Neutrophil (primary cell): ENCODE measurements around the gene GABRG2.
"Not testable (repeated sequence)": the region's sequence is repeated elsewhere in the genome, so short reads cannot be mapped to it uniquely, and the experiment has no call there.

Experiments
- H3K27ac ChIP-seq: fragments of 200-600 bp; sonication (generic); 2 replicates; pipeline ENCODE4 v1.5.1; 2016; ENCODE audit warnings: mild to moderate bottlenecking, moderate library complexity
- H3K27me3 ChIP-seq: fragments of 200-600 bp; sonication (generic); 2 replicates; pipeline ENCODE4 v1.6.0; 2016; ENCODE audit warnings: mild to moderate bottlenecking
- H3K36me3 ChIP-seq: fragments of 200-600 bp; sonication (generic); 2 replicates; pipeline ENCODE4 v1.5.1; 2017
- H3K4me1 ChIP-seq, 2 experiments: fragments of 200-600 bp in 1 of 2; sonication (generic) in 1 of 2; 1 replicate in 1 of 2; 2 replicates in 1 of 2; pipeline versions ENCODE4 v1.5.1 to v1.6.1; 2013 to 2016; ENCODE audit warnings: low read depth in 1 of 2, low read length in 1 of 2, mild to moderate bottlenecking in 1 of 2, moderate library complexity in 1 of 2; ENCODE audit not compliant: control insufficient read depth in 1 of 2, insufficient read depth in 1 of 2
- H3K4me3 ChIP-seq, 2 experiments: fragments of 200-600 bp in 1 of 2; sonication (generic) in 1 of 2; 1 replicate in 1 of 2; 2 replicates in 1 of 2; pipeline ENCODE4 v1.5.1; 2013 to 2016; ENCODE audit warnings: low read depth in 1 of 2, low read length in 1 of 2, mild to moderate bottlenecking in 1 of 2, moderate library complexity in 1 of 2
- H3K9me3 ChIP-seq: fragments of 200-600 bp; sonication (generic); 2 replicates; pipeline ENCODE4 v1.5.1; 2016
- TF ChIP-seq, protein P1 (sequence below): fragments of 200-600 bp; sonication (generic); IDR thresholded peaks from 2 replicates; pipeline ENCODE4 v1.5.1; 2016; ENCODE audit warnings: antibody characterized with exemption

The GABRG2 gene

DNA sequence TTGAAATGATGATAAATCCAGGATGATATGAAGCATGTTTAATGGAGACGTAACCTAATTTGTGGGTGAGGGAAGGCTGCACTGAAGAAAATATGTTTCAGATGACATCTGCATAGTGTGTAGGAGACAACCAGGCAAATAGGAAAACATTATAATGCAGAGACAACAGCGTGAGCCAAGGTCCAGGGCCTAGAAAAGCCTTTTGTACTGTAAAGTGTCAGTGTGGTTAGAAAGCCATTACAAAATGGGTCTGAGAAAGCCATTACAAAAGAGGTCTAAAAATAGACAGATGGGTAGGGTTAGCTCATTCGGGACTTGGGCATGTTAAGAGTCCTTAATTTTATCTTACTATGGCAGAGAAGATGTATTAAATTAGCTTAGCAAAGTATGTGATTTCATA, 14.9 kb upstream of the GABRG2 start:
- no peaks in the 10 kb centered on the region for H3K27me3 ChIP-seq
- H3K27ac ChIP-seq, result no peak overlapping the region
- TF ChIP-seq, protein P1, sequence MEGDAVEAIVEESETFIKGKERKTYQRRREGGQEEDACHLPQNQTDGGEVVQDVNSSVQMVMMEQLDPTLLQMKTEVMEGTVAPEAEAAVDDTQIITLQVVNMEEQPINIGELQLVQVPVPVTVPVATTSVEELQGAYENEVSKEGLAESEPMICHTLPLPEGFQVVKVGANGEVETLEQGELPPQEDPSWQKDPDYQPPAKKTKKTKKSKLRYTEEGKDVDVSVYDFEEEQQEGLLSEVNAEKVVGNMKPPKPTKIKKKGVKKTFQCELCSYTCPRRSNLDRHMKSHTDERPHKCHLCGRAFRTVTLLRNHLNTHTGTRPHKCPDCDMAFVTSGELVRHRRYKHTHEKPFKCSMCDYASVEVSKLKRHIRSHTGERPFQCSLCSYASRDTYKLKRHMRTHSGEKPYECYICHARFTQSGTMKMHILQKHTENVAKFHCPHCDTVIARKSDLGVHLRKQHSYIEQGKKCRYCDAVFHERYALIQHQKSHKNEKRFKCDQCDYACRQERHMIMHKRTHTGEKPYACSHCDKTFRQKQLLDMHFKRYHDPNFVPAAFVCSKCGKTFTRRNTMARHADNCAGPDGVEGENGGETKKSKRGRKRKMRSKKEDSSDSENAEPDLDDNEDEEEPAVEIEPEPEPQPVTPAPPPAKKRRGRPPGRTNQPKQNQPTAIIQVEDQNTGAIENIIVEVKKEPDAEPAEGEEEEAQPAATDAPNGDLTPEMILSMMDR, result no peak
- H3K9me3 ChIP-seq, result no peaks in the 10 kb centered on the region
- H3K4me1 ChIP-seq, result no peaks in the 10 kb centered on the region
- no peaks in the 10 kb centered on the region for H3K36me3 ChIP-seq
- no peak overlapping the region for H3K4me3 ChIP-seq

DNA sequence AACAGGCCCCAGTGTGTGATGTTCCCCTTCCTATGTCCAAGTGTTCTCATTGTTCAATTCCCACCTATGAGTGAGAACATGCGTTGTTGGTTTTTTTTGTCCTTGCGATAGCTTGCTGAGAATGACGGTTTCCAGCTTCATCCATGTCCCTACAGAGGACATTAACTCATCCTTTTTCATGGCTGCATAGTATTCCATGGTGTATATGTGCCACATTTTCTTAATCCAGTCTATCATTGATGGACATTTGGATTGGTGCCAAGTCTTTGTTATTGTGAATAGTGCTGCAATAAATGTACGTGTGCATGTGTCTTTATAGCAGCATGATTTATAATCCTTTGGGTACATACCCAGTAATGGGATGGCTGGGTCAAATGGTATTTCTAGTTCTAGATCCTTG, 12.5 kb upstream of the GABRG2 start:
- not testable (repeated sequence) for H3K27me3 ChIP-seq, H3K4me1 ChIP-seq, H3K36me3 ChIP-seq, H3K4me3 ChIP-seq, H3K27ac ChIP-seq, H3K9me3 ChIP-seq

DNA sequence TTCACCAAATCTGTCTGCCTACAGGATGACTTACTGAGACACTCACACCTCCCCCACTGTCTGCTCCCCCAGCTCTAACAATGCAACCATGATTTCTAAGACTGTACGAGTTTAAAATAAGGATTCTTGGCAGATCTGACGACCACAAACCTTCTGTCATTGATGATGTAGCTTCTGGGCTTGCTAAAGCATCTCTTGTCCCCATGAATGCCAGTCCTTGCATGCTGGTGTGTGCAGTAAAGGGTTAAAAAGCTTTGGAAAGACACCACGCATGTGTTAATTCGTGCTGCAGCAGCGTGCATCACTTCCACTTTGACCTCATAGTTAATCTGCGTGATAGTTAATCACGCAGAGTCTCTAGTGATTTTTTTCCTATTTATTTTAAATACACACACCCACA, 411 bp upstream of the GABRG2 start:
- no peak overlapping the region for H3K4me3 ChIP-seq
- H3K4me1 ChIP-seq, result no peaks in the 10 kb centered on the region
- TF ChIP-seq, protein P1, result no peak
- H3K27me3 ChIP-seq, result peaks cover 7% of the 10 kb centered on the region
- H3K27ac ChIP-seq, result no peak overlapping the region
- H3K9me3 ChIP-seq, result no peaks in the 10 kb centered on the region
- H3K36me3 ChIP-seq, result no peaks in the 10 kb centered on the region

DNA sequence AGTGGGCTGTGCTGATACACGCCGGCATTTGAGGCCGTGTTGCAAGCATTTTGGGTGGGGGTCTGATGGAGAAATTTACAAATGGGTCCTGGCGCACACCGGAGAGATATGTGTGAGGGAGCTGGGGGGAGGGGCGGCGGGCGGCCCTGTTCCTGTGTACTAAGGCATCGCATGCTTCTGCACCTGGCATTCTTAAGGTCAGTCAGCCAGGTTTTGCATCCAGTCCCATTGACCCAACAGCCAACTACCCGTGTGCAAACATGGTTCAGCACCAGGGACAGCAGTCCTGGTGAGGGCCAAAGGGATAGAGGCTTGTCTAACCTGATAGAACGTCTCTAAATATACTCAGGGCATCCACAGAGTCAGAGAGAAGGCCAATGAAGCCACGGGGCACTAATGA, 839 bp downstream of the GABRG2 start:
- no peak overlapping the region for H3K27ac ChIP-seq
- TF ChIP-seq, protein P1, result no peak
- no peak overlapping the region for H3K4me3 ChIP-seq
- no peaks in the 10 kb centered on the region for H3K36me3 ChIP-seq
- no peaks in the 10 kb centered on the region for H3K4me1 ChIP-seq
- peaks cover 7% of the 10 kb centered on the region for H3K27me3 ChIP-seq
- H3K9me3 ChIP-seq, result no peaks in the 10 kb centered on the region

DNA sequence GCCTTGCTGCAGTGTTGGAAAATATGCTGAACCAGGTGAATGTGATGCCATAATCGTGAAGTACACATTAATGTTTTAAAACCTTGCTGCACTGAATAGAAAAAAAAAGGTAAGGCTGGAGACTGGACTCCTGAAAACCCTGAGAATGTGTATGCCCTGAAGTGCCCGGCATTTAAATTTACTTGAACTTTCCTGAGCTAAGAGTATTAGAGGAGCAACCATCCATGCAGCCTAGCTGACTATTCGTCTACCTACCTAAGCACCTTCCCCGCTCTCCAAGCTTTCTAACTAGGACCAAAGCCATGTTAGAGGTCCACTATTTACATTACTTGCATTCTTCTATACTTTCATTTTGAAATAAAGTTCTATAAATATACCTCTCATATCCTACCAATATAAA, 1.4 kb downstream of the GABRG2 start:
- Histone ChIP-seq H3K9me3 (no peaks in the 10 kb centered on the region), H3K4me1 (no peaks in the 10 kb centered on the region), H3K4me3 (no peak overlapping the region), H3K27me3 (peaks cover 7% of the 10 kb centered on the region), H3K36me3 (no peaks in the 10 kb centered on the region), H3K27ac (no peak overlapping the region)
- TF ChIP-seq, protein P1, result no peak

DNA sequence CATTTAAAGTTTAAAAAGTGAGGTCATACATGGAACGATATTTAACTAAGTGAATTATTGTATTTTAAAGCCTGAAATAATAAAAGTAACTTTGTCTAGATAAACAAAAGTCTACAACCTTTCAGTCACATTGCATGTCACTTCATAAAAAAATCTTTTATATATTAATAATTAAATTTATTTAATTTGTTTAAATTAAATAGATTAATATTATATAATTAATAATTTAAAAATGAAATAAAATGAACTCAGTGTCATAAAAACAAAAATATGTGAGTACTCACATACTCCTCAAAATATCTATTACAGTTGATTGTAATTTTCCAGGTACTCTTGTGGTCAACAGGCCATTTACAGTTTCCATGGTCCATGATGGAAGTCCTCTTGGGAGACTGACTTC, 11.2 kb downstream of the GABRG2 start:
- Histone ChIP-seq H3K27me3 (no peaks in the 10 kb centered on the region), H3K4me1 (no peaks in the 10 kb centered on the region), H3K4me3 (no peak overlapping the region), H3K9me3 (no peaks in the 10 kb centered on the region), H3K36me3 (no peaks in the 10 kb centered on the region), H3K27ac (no peak overlapping the region)
- TF ChIP-seq, protein P1, result no peak
